Glomerular visceral epithelial cell (primary cell): Measurements from ENCODE around the gene CDK17.
A peak's percentile ranks its signal among the peaks of the same experiment; 100 is the strongest.

Experiments
- DNase-seq: peaks from one replicate; pipeline ENCODE4 v3.0.0-alpha.2; 2016; ENCODE audit errors: extremely low spot score

CDK17 gene

GRCh38 chr12:96263449-96263902 is 136.8 kb downstream of the CDK17 start:
- no peak for DNase-seq

DNA sequence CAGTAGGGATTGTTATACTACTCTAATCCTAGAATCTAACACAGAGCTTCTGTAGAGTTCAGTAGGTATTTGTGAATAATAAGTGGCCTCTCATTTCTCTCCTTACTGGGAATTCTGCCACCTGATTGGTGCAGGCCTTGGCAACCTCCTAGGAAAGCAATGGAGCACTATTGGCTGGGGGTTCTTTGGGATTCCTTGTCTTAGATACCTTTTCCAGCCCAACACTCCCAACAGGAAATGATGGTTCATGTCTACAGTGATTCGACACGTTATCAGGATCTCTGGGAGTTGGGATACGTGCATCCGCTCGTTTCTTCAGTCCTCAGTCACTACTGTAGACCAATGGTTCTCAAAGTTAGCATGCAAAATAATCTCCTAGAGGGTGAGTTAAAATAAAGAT is 138.7 kb downstream of the CDK17 start:
- DNase-seq = no peak

GRCh38 chr12:96260644-96261043 is 139.6 kb downstream of the CDK17 start:
- no peak for DNase-seq

- no peak for DNase-seq
These were observed 140.0 kb downstream of the CDK17 start for GRCh38 chr12:96260231-96260630.

DNA sequence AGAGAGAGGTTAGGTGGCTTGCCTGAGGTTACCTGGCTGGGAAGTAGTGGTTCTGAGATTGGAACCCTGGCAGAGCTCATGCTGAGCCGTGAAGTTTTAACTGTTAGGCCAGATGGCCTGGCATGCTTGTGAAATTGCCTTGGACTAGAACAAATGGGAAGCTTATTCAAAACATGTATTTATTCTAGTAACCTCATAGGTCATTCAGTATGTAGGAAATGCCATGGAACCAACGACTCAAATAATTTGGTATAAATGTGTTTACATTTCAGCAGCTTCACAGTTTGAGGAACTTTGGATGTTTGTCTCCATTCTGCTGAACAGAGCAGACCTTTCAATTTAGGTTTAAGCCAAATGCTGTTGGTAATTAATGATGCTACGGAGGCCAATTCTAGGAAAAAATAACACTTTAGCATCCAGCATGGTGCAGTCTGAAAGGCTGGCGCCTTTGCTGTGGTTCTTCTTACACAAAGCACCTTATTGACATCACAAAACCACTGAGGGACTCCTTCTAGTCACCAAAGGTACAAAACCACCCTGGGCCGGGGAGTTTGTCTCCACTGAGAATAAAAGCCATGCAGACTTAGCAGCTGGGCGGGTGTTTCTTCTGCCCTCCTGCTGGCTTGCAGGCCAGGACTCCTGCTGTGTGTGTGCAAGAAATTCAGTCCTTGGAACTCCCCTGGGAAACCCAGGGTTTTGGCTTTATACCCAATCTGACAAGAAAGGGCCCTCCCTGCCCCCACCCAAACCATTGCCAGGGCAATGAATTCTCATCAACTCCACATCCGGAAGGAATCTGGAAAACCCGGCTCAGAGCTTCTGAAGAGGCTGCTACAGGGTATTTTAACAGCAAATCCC is 141.9 kb downstream of the CDK17 start:
- no peak for DNase-seq

- DNase-seq = no peak
These were observed 142.6 kb downstream of the CDK17 start for GRCh38 chr12:96257550-96258103.

GRCh38 chr12:96256672-96257361 is 143.4 kb downstream of the CDK17 start:
- no peak for DNase-seq

- no peak for DNase-seq
These were observed 145.2 kb downstream of the CDK17 start for GRCh38 chr12:96255077-96255476.

- DNase-seq = no peak
These were observed 150.0 kb downstream of the CDK17 start for GRCh38 chr12:96250119-96250685.

DNA sequence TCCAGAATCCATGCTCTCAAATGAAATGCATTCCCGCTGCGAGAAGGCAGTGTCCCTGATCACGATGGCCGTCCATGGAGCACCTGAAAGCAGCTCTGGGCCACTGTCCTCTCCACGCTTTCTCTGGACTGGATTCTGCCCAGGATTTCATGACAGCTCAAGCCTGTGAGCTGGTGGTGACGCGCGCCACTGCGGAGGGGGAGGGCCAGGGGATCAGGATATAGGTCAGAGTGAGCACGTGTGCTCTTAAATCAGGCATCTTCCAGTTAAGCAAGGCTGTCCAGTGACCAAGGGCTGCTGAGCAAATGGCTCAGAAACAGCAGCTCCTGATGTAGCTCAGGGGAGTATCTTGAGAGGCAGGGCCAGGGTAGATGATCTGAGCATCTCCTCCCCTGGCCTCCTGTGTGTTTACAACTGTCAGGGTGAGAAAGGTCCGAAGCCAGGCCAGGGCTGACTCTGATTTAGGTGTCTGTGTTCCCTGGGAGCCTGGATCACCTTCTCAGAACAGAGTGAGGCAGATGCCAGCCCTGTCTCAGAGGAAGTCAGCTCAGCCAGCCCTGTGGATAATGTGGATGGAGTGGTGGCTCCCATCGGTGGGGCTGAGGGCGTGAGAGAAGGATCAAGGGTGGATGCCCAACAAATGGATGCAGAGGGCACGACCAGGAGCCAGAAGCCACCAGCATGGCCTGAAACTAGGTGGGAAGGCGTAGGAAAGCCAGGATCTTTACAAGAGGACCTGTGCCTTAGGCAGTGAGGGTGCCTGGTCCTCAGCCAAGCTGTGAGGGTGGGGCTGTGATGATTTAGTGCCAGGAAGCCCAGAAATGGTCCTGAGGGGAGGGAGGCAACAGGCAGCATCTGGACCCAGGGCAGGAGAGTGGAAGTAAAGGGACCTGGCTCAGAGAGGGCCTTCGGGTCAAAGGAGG is 150.8 kb downstream of the CDK17 start:
- no peak for DNase-seq

GRCh38 chr12:96248136-96248931 is 151.9 kb downstream of the CDK17 start:
- DNase-seq = no peak

- DNase-seq = peak; percentile 30
These were observed 152.7 kb downstream of the CDK17 start for GRCh38 chr12:96247563-96247962.

GRCh38 chr12:96246926-96247505 is 153.2 kb downstream of the CDK17 start:
- no peak for DNase-seq

DNA sequence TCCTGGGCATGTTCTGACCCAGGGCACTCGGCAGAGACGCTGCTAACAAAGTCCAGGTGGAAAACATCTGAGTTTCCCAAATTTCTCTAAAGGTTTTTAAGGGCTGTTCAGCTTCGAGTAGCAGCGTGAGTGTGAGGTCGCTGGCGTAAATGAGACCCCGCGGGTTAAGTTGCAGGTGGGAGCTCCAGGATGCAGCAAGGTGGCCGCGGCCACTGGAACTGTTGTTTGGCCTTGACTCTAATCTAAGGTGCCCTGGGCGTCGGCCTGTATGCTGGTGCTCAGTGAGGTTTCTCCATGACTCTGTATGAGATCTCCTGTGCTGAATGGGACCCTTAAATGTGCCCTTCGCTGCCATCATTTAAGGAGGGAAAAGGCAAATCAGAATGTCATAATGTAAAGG is 155.4 kb downstream of the CDK17 start:
- DNase-seq = no peak

DNA sequence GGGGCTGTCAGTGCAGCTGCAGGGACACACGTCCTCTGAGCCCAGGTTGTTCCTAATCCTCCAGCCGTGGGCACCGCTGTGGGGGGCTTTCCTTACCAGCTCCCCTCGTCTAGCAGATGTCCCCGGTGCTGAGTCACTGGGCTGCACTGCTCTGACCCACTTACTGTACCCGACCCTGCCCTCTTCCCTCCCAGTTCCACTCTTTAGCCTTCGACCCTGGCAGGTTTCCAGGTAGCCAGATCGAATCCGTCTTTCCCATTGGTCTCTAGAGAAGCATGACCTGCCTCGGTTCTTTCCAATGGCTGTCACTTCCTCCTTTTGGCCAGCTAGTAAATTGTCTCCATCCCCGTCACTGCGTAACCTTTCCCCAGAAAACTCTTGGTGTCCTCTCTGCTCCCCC is 157.6 kb downstream of the CDK17 start:
- DNase-seq = no peak

DNA sequence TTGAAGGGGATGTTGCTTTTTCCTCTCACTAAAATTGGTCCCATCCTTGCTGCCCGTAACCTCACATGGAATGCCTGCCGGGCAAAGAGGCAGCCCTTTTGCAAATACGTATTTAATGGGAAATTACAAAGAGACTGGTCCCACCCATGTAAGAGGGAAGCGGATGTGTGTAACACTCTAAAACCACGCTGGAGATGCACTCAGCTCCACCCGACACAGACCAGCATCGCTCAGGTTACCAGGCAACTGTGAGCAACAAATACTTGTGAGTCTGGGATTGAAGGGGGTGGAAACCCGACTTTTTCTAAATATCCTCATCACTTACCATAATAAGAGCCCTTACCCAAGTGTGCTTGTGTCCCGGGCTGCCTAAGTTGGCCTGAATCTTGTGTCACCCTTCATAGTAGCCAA is 158.4 kb downstream of the CDK17 start:
- no peak for DNase-seq

GRCh38 chr12:96241431-96241830 is 158.8 kb downstream of the CDK17 start:
- no peak for DNase-seq

- DNase-seq = no peak
These were observed 159.6 kb downstream of the CDK17 start for GRCh38 chr12:96240656-96241055.

DNA sequence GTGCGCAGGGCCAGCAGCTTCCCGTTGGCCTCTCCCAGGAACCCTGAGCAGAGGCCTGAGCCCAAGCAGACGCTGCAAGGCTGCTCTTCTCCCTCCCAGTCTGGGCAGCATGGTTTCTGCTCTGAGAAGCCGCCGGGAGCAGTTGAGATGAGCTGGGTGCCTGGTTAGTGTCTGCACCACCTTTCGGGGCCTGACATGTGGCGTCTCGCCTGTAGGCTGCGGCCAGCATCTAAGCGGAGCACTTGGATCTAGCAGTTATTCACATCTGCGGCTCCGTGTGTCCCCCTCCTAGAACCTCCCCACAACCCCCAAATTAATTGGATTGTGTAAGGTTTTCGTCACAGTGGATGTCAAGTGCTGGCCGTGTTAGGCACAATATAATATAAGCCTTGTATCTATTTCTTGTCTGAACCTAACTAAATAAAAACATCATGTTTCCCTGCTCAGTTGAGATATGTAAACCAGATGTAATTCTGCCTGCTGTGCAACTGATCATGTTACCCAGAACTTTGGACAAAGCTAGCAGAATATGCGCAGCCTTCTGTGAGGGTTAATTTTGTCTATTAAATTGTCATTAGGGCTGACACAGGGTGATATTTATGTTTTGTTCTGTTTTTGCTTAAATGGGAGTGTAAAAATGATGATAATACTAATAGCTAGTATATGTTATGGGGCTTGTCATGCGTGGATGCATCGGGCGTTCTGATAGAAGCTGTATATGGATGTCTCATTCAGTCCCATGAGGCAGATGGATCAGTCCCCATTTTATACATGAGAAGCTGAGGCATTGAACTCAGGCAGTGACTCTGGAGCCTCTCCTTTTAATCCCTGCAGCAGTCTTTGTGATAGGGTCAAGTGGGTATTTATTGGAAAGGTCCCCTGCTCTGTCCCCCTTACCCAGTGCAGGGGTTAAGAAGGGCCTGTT is 160.3 kb downstream of the CDK17 start:
- DNase-seq = no peak
